SK-N-SH (cell line): ENCODE data around the gene RASGRP4. TPM values are rescaled to one million over a fixed set of nuclear protein-coding genes. Genes with fewer than 3 reads are reported as not detected.

Experiments
- CTCF ChIA-PET: fragments of 300-600, 350-600 bp; formaldehyde crosslinking; extraction: SDS; loops from one replicate; lab custom pipeline; 2021; lab: Yijun Ruan, JAX
- POLR2A ChIA-PET: fragments of 350-600 bp; sonication (Branson Sonifier 250); formaldehyde crosslinking; extraction: SDS; loops from one replicate; lab custom pipeline; 2020; ENCODE audit warnings: antibody characterized with exemption, inconsistent platforms; lab: Yijun Ruan, JAX
- DNase-seq: peaks from one replicate; pipeline ENCODE4 v3.0.0; 2012
- H2AFZ ChIP-seq: fragments of 200-600 bp; sonication (generic); 2 replicates; pipeline ENCODE4 v1.8.1; 2016; ENCODE audit warnings: antibody characterized with exemption, mild to moderate bottlenecking, low read depth
- H3F3A ChIP-seq: fragments of 200-600 bp; sonication (generic); replicated peaks from 2 replicates; pipeline ENCODE3; 2016; ENCODE audit warnings: antibody characterized with exemption, mild to moderate bottlenecking; ENCODE audit not compliant: insufficient read depth
- H3K27ac ChIP-seq, 2 experiments: fragments of 200-500 bp in 1 of 2; fragments of 200-600 bp in 1 of 2; sonication (Bioruptor generic) in 1 of 2; sonication (generic), shearing (Covaris generic) in 1 of 2; 2 replicates each; pipeline versions ENCODE4 v1.5.1 to v1.6.1; 2014 to 2016; ENCODE audit warnings: low read depth in 2 of 2, inconsistent platforms in 1 of 2, low read length in 1 of 2, mild to moderate bottlenecking in 1 of 2, mixed read lengths in 1 of 2
- H3K27me3 ChIP-seq: fragments of 200-600 bp; sonication (generic), shearing (Covaris generic); 2 replicates; pipeline ENCODE4 v1.6.1; 2016; ENCODE audit warnings: mixed run types; ENCODE audit not compliant: insufficient read depth
- H3K36me3 ChIP-seq, 2 experiments: fragments of 200-500 bp in 1 of 2; fragments of 200-600 bp in 1 of 2; sonication (Bioruptor generic) in 1 of 2; sonication (generic) in 1 of 2; replicated peaks in 1 of 2; 2 replicates each; pipeline versions ENCODE3 to v1.5.1; 2014 to 2016; ENCODE audit warnings: low read length in 1 of 2, mild to moderate bottlenecking in 1 of 2; ENCODE audit not compliant: insufficient read depth in 2 of 2, control insufficient read depth in 1 of 2
- H3K4me1 ChIP-seq, 2 experiments: fragments of 200-500 bp in 1 of 2; fragments of 200-600 bp in 1 of 2; sonication (Bioruptor generic) in 1 of 2; sonication (generic), shearing (Covaris generic) in 1 of 2; 2 replicates each; pipeline versions ENCODE4 v1.5.1 to v1.6.1; 2014 to 2016; ENCODE audit warnings: low read depth in 1 of 2, low read length in 1 of 2, mixed run types in 1 of 2; ENCODE audit not compliant: insufficient read depth in 2 of 2, control insufficient read depth in 1 of 2
- H3K4me2 ChIP-seq: fragments of 200-600 bp; sonication (generic), shearing (Covaris generic); 2 replicates; pipeline ENCODE4 v1.6.1; 2017; ENCODE audit warnings: mixed run types
- H3K4me3 ChIP-seq, 2 experiments: fragments of 200-500 bp in 1 of 2; fragments of 200-600 bp in 1 of 2; sonication (Bioruptor generic) in 1 of 2; sonication (generic), shearing (Covaris generic) in 1 of 2; 2 replicates each; pipeline versions ENCODE4 v1.5.1 to v1.8.1; 2014 to 2016; ENCODE audit warnings: low read depth in 2 of 2, inconsistent platforms in 1 of 2, low read length in 1 of 2, mild to moderate bottlenecking in 1 of 2, mixed read lengths in 1 of 2, moderate library complexity in 1 of 2
- H3K79me2 ChIP-seq: fragments of 200-600 bp; sonication (generic); 2 replicates; pipeline ENCODE4 v1.8.1; 2017; ENCODE audit warnings: mild to moderate bottlenecking; ENCODE audit not compliant: insufficient read depth
- H3K9ac ChIP-seq: fragments of 200-600 bp; sonication (generic); 2 replicates; pipeline ENCODE4 v1.6.1; 2017; ENCODE audit warnings: mixed run types
- H3K9me2 ChIP-seq: fragments of 200-600 bp; sonication (generic); 2 replicates; pipeline ENCODE4 v1.6.1; 2017; ENCODE audit warnings: mixed run types
- H3K9me3 ChIP-seq: fragments of 200-600 bp; sonication (generic); 2 replicates; pipeline ENCODE4 v1.6.1; 2017; ENCODE audit warnings: mixed run types, mild to moderate bottlenecking, moderate library complexity
- H4K20me1 ChIP-seq: fragments of 200-600 bp; sonication (generic); 2 replicates; pipeline ENCODE4 v1.6.1; 2017; ENCODE audit warnings: mild to moderate bottlenecking, mixed run types; ENCODE audit not compliant: insufficient read depth
- CHD2 ChIP-seq: fragments of 150-350 bp; IDR thresholded peaks from 2 replicates; pipeline ENCODE4 v1.6.1; 2018; ENCODE audit warnings: low read length; ENCODE audit not compliant: partially characterized antibody
- CTCF ChIP-seq: fragments of 200-600 bp; sonication (generic); IDR thresholded peaks from 2 replicates; pipeline ENCODE4 v1.6.1; 2017; ENCODE audit warnings: antibody characterized with exemption, mild to moderate bottlenecking, moderate library complexity
- ELF1 ChIP-seq: IDR thresholded peaks from 2 replicates; pipeline ENCODE4 v1.4.0; 2012
- EP300 ChIP-seq, 2 experiments: IDR thresholded peaks; 2 replicates each; pipeline versions ENCODE4 v1.4.0 to v1.6.1; 2012; ENCODE audit warnings: borderline replicate concordance in 1 of 2, low read depth in 1 of 2, low read length in 1 of 2
- EZH2phosphoT487 ChIP-seq: fragments of 200-600 bp; sonication (generic); IDR thresholded peaks from 2 replicates; pipeline ENCODE4 v1.6.1; 2017; ENCODE audit warnings: low read depth, mixed run types, mild to moderate bottlenecking, antibody characterized with exemption, moderate library complexity, borderline replicate concordance
- FOSL2 ChIP-seq: IDR thresholded peaks from 2 replicates; pipeline ENCODE4 v1.4.0; 2012; ENCODE audit warnings: low read depth, mild to moderate bottlenecking, moderate library complexity, borderline replicate concordance
- FOXM1 ChIP-seq: IDR thresholded peaks from 2 replicates; pipeline ENCODE4 v1.4.0; 2012; ENCODE audit warnings: low read depth, mild to moderate bottlenecking
- JUND ChIP-seq: IDR thresholded peaks from 2 replicates; pipeline ENCODE4 v1.4.0; 2012
- MXI1 ChIP-seq: IDR thresholded peaks from 2 replicates; pipeline ENCODE4 v1.6.1; 2012; ENCODE audit warnings: mild to moderate bottlenecking, low read depth, low read length, improper control_type of control experiment
- NRF1 ChIP-seq: IDR thresholded peaks from 2 replicates; pipeline ENCODE4 v1.6.1; 2012; ENCODE audit warnings: low read depth, mild to moderate bottlenecking, low read length
- POLR2AphosphoS5 ChIP-seq: IDR thresholded peaks from 2 replicates; pipeline ENCODE4 v1.6.1; 2012; ENCODE audit warnings: low read depth, low read length
- RAD21 ChIP-seq: IDR thresholded peaks from 2 replicates; pipeline ENCODE4 v1.6.1; 2012; ENCODE audit warnings: mild to moderate bottlenecking, low read length
- RCOR1 ChIP-seq: fragments of 150-350 bp; IDR thresholded peaks from 2 replicates; pipeline ENCODE4 v1.6.1; 2017; ENCODE audit warnings: antibody characterized with exemption, low read length
- RFX5 ChIP-seq: IDR thresholded peaks from 2 replicates; pipeline ENCODE4 v1.6.1; 2012; ENCODE audit warnings: mild to moderate bottlenecking, improper control_type of control experiment, low read length
- RXRA ChIP-seq: IDR thresholded peaks from 2 replicates; pipeline ENCODE4 v1.4.0; 2012; ENCODE audit warnings: low read depth, mild to moderate bottlenecking, borderline replicate concordance
- TAF1 ChIP-seq: IDR thresholded peaks from 2 replicates; pipeline ENCODE4 v1.6.1; 2012; ENCODE audit warnings: low read depth, mild to moderate bottlenecking, low read length, moderate library complexity, borderline replicate concordance
- TCF12 ChIP-seq: IDR thresholded peaks from 2 replicates; pipeline ENCODE4 v1.4.0; 2012
- TEAD4 ChIP-seq: IDR thresholded peaks from 2 replicates; pipeline ENCODE4 v1.4.0; 2012; ENCODE audit warnings: mild to moderate bottlenecking, borderline replicate concordance; ENCODE audit not compliant: insufficient read depth
- USF1 ChIP-seq: IDR thresholded peaks from 2 replicates; pipeline ENCODE4 v1.4.0; 2012; ENCODE audit warnings: low read depth, borderline replicate concordance
- WGBS: methylation state at CpG from one replicate; pipeline ENCODE4 v1.1.6; 2017; ENCODE audit warnings: low lambda C conversion rate; 5-methylcytosine and 5-hydroxymethylcytosine counted together
- polyA plus RNA-seq, 3 experiments: library from polyadenylated mRNA; depleted of rRNA; stranded (reverse); fragments of >200 nt; gene quantifications; 2 replicates each; pipeline ENCODE4 v1.2.3, GENCODE V29; 2012

RASGRP4 gene
- polyA plus RNA-seq, 1 of the 3 experiments (the other 2 are of a cell fraction) = not detected

GRCh38 chr19:38417544-38418506 lies 8.2 kb downstream of the RASGRP4 start:
- no peak overlapping the region for H2AFZ ChIP-seq
- H3K79me2 ChIP-seq = no peaks in the 10 kb centered on the region
- H3K4me3 ChIP-seq = no peak overlapping the region
- H3F3A ChIP-seq = no peaks in the 10 kb centered on the region
- H3K4me1 ChIP-seq = no peaks in the 10 kb centered on the region
- no peaks in the 10 kb centered on the region for H3K9me2 ChIP-seq
- ChIA-PET CTCF (interaction anchor here (1.1 kb wide), 1 partner anchor 15 kb away, joined by 3 read pairs; the partner anchor contains the start of gene FAM98C), POLR2A (no interaction called here)
- no peaks in the 10 kb centered on the region for H3K36me3 ChIP-seq
- no peak overlapping the region for H3K9ac ChIP-seq
- H3K4me2 ChIP-seq = no peak overlapping the region
- H4K20me1 ChIP-seq = no peaks in the 10 kb centered on the region
- DNase-seq = no peak
- no peaks in the 10 kb centered on the region for H3K9me3 ChIP-seq
- no peaks in the 10 kb centered on the region for H3K27me3 ChIP-seq
- no peak overlapping the region for H3K27ac ChIP-seq
- TF ChIP-seq FOXM1 = no peak
- TF ChIP-seq MXI1 = no peak
- TF ChIP-seq EZH2phosphoT487 = no peak
- no peak for TF ChIP-seq TEAD4
- no peak for TF ChIP-seq USF1
- TF ChIP-seq RAD21 = no peak
- TF ChIP-seq JUND = no peak
- no peak for TF ChIP-seq ELF1
- no peak for TF ChIP-seq CTCF
- no peak for TF ChIP-seq CHD2
- TF ChIP-seq RCOR1 = no peak
- TF ChIP-seq TCF12 = no peak
- TF ChIP-seq RXRA = no peak
- TF ChIP-seq POLR2AphosphoS5 = no peak
- TF ChIP-seq RFX5 = no peak
- TF ChIP-seq FOSL2 = no peak
- no peak for TF ChIP-seq TAF1
- no peak for TF ChIP-seq EP300 (IDR thresholded peaks at IDR 0.05; ENCODE audit: borderline replicate concordance in 1 of 2, low read depth in 1 of 2, low read length in 1 of 2)
- TF ChIP-seq NRF1 = no peak
- WGBS = 45% methylated on average over 40 of the region's 49 CpGs
